SK-N-SH treated with all-trans-retinoic acid at 6 μM for 48 hours (cell line): Measurements from ENCODE around the gene SIRT7.

Source experiments
- ATAC-seq: fragments of 200-7000 bp; cut with Tn5 transposase; 3 replicates; pipeline ENCODE4 v1.9.1; 2020; ENCODE audit warnings: mild to moderate bottlenecking, moderate library complexity
- ARNTL ChIP-seq: fragments of 450-650 bp; formaldehyde crosslinking; IDR thresholded peaks from 2 replicates; pipeline ENCODE4 v1.5.0; 2020; ENCODE audit warnings: low read depth, mild to moderate bottlenecking, moderate library complexity, borderline replicate concordance
- BACH2 ChIP-seq: fragments of 250-450 bp; sonication (Bioruptor Pico); IDR thresholded peaks from 2 replicates; pipeline ENCODE4 v1.9.0; 2021; ENCODE audit warnings: mild to moderate bottlenecking, borderline replicate concordance
- CREB5 ChIP-seq: fragments of 250-450 bp; sonication (Bioruptor Pico); IDR thresholded peaks from 2 replicates; pipeline ENCODE4 v1.5.1; 2020; ENCODE audit warnings: low read depth, mild to moderate bottlenecking, moderate library complexity
- CSDC2 ChIP-seq: fragments of 250-450 bp; sonication (Bioruptor Pico); IDR thresholded peaks from 2 replicates; pipeline ENCODE4 v1.5.0; 2020; ENCODE audit warnings: mild to moderate bottlenecking, moderate library complexity
- ESRRG ChIP-seq: fragments of 250-450 bp; sonication (Bioruptor Pico); IDR thresholded peaks from 2 replicates; pipeline ENCODE4 v1.6.1; 2021; ENCODE audit warnings: mild to moderate bottlenecking
- GLIS3 ChIP-seq: fragments of 250-450 bp; sonication (Bioruptor Pico); IDR thresholded peaks from 2 replicates; pipeline ENCODE4 v1.5.0; 2020; ENCODE audit warnings: mild to moderate bottlenecking, moderate library complexity
- ISL1 ChIP-seq: fragments of 250-450 bp; sonication (Bioruptor Pico); IDR thresholded peaks from 2 replicates; pipeline ENCODE4 v2.1.2; 2022; ENCODE audit warnings: mild to moderate bottlenecking, moderate library complexity
- OSR1 ChIP-seq: fragments of 250-450 bp; sonication (Bioruptor Pico); IDR thresholded peaks from 2 replicates; pipeline ENCODE4 v1.8.0; 2022; ENCODE audit warnings: moderate library complexity, mild to moderate bottlenecking, inconsistent platforms
- PATZ1 ChIP-seq: fragments of 250-450 bp; sonication (Bioruptor Pico); IDR thresholded peaks from 2 replicates; pipeline ENCODE4 v1.8.0; 2020; ENCODE audit warnings: mild to moderate bottlenecking, moderate library complexity, borderline replicate concordance
- PPARA ChIP-seq: fragments of 250-450 bp; sonication (Bioruptor Pico); IDR thresholded peaks from 2 replicates; pipeline ENCODE4 v1.5.0; 2020; ENCODE audit warnings: mild to moderate bottlenecking, borderline replicate concordance
- RARB ChIP-seq: fragments of 250-450 bp; sonication (Bioruptor Pico); IDR thresholded peaks from 2 replicates; pipeline ENCODE4 v1.8.0; 2021; ENCODE audit warnings: mild to moderate bottlenecking, moderate library complexity
- SNAI2 ChIP-seq: fragments of 250-450 bp; sonication (Bioruptor Pico); IDR thresholded peaks from 2 replicates; pipeline ENCODE4 v1.5.0; 2020; ENCODE audit warnings: mild to moderate bottlenecking, moderate library complexity
- TCF4 ChIP-seq: fragments of 250-450 bp; sonication (Bioruptor Pico); IDR thresholded peaks from 2 replicates; pipeline ENCODE4 v1.8.0; 2021; ENCODE audit warnings: mild to moderate bottlenecking, moderate library complexity, borderline replicate concordance
- TOX ChIP-seq: fragments of 250-450 bp; sonication (Bioruptor Pico); IDR thresholded peaks from 2 replicates; pipeline ENCODE4 v1.8.0; 2021; ENCODE audit warnings: mild to moderate bottlenecking, moderate library complexity, borderline replicate concordance
- ZC3H10 ChIP-seq: fragments of 250-450 bp; sonication (Bioruptor Pico); IDR thresholded peaks from 2 replicates; pipeline ENCODE4 v1.5.1; 2021; ENCODE audit warnings: mild to moderate bottlenecking, moderate library complexity
- ZFP3 ChIP-seq: fragments of 250-450 bp; sonication (Bioruptor Pico); IDR thresholded peaks from 2 replicates; pipeline ENCODE4 v1.5.0; 2020; ENCODE audit warnings: mild to moderate bottlenecking, moderate library complexity
- ZFP30 ChIP-seq: fragments of 450-650 bp; formaldehyde crosslinking; IDR thresholded peaks from 2 replicates; pipeline ENCODE4 v1.5.0; 2022; ENCODE audit warnings: mild to moderate bottlenecking, moderate library complexity
- ZNF565 ChIP-seq: fragments of 450-650 bp; formaldehyde crosslinking; conservative IDR thresholded peaks from 2 replicates; pipeline ENCODE4 v1.5.0; 2020; ENCODE audit warnings: low read depth, mild to moderate bottlenecking, moderate library complexity
- ZNF70 ChIP-seq: fragments of 450-650 bp; formaldehyde crosslinking; IDR thresholded peaks from 2 replicates; pipeline ENCODE4 v1.5.0; 2020; ENCODE audit warnings: mild to moderate bottlenecking, moderate library complexity
- TF ChIP-seq, protein P1 (sequence below): fragments of 250-450 bp; sonication (Bioruptor Pico); IDR thresholded peaks from 2 replicates; pipeline ENCODE4 v1.5.0; 2020; ENCODE audit warnings: mild to moderate bottlenecking, moderate library complexity

SIRT7 gene

DNA sequence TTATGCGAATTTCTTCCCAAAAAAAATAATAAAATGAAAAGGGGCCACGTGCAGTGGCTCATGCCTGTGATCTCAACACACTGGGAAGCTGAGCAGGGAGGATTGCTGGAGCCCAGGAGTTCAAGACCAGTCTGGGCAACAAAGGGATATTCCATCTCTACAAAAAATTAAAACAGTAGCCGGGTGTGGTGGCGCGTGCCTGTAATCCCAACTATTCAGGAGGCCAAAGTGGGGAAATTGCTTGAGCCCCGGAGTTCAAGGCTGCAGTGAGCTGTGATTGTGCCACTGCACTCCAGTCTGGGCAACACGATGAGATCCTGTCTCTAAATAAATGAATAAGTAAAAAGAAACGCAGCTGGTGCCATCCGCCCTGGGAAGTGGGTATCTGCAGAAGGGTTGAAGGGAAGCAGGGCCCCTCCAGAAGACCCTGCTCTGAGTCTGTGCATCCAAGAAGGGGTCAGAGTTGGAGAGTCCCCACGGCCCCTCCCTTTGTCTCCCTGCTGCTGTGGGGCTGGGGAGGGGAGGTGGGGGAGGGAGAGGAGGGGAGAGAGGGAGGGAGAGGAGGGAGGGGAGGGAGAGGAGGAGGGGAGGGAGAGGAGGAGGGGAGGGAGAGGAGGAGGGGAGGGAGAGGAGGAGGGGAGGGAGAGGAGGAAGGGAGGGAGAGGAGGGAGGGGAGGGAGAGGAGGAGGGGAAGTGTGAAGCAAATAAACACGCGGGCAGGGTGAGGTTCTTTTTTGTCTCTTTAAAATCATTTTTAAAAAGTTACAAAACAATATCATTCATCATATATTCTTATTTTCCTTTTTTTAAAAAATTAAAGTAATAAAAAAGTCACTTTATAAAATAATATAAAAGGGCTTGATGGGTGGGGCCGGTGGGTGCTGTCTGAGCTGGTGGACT, 34.1 kb upstream of the SIRT7 start:
- ATAC-seq, result no peak
- no peak for TF ChIP-seq RARB (CRISPR knock-in tag)
- no peak for TF ChIP-seq ZFP3 (CRISPR knock-in tag)
- no peak for TF ChIP-seq ZFP30 (CRISPR knock-in tag)
- TF ChIP-seq TCF4 (CRISPR knock-in tag), result no peak
- TF ChIP-seq OSR1 (CRISPR knock-in tag), result no peak
- TF ChIP-seq ZNF70 (CRISPR knock-in tag), result no peak
- TF ChIP-seq PPARA (CRISPR knock-in tag), result no peak
- no peak for TF ChIP-seq SNAI2 (CRISPR knock-in tag)
- TF ChIP-seq, protein P1, sequence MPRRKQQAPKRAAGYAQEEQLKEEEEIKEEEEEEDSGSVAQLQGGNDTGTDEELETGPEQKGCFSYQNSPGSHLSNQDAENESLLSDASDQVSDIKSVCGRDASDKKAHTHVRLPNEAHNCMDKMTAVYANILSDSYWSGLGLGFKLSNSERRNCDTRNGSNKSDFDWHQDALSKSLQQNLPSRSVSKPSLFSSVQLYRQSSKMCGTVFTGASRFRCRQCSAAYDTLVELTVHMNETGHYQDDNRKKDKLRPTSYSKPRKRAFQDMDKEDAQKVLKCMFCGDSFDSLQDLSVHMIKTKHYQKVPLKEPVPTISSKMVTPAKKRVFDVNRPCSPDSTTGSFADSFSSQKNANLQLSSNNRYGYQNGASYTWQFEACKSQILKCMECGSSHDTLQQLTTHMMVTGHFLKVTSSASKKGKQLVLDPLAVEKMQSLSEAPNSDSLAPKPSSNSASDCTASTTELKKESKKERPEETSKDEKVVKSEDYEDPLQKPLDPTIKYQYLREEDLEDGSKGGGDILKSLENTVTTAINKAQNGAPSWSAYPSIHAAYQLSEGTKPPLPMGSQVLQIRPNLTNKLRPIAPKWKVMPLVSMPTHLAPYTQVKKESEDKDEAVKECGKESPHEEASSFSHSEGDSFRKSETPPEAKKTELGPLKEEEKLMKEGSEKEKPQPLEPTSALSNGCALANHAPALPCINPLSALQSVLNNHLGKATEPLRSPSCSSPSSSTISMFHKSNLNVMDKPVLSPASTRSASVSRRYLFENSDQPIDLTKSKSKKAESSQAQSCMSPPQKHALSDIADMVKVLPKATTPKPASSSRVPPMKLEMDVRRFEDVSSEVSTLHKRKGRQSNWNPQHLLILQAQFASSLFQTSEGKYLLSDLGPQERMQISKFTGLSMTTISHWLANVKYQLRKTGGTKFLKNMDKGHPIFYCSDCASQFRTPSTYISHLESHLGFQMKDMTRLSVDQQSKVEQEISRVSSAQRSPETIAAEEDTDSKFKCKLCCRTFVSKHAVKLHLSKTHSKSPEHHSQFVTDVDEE (CRISPR knock-in tag), result no peak
- no peak for TF ChIP-seq BACH2 (CRISPR knock-in tag)
- no peak for TF ChIP-seq CREB5 (CRISPR knock-in tag)
- TF ChIP-seq ESRRG, result no peak
- no peak for TF ChIP-seq ARNTL
- no peak for TF ChIP-seq ZC3H10 (CRISPR knock-in tag)

- TF ChIP-seq ZFP30 (CRISPR knock-in tag), result no peak
- no peak for TF ChIP-seq GLIS3 (CRISPR knock-in tag)
- no peak for TF ChIP-seq RARB (CRISPR knock-in tag)
- TF ChIP-seq BACH2 (CRISPR knock-in tag), result no peak
- no peak for TF ChIP-seq CREB5 (CRISPR knock-in tag)
- TF ChIP-seq CSDC2, result no peak
- no peak for TF ChIP-seq ZC3H10 (CRISPR knock-in tag)
- TF ChIP-seq ISL1 (CRISPR knock-in tag), result no peak
- no peak for TF ChIP-seq ZNF565 (CRISPR knock-in tag)
- no peak for ATAC-seq
Observed at GRCh38 chr17:81950501-81950900, 32.5 kb upstream of the SIRT7 start.

DNA sequence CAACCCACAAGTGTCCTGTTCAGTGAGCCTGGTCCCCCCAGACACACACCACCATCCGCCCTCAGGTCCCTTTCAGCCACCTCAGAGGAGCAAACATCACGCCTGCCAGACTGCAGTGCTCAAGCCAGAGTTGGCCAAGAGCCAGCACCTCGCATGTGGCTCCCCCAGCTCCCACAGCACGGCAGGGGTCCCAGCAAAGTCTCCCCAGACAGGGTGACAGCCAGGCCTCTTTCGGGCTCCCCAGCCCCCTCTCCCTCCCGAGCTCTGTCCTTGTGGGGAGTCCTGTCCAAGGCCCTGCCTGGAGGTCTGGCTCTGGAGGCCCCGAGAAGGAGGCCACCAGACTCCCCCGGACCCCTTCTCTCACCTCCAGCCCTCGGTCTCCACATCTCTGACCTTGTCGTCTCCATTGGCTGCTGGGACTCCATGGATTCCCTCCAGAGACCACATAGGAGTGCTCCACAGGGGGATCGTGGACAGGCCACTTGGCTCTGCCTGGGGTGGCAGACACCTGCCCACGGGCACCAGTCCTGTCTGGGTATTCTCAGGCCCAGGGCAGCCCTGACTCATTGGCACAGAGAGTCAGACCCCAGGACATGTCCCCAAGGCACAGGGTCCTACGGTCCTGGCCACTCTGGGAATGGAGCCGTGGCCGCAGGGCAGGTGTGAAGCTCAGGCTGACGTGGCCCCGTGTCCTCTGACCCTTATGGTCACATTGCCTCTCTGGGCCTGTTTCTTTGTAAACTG, 30.8 kb upstream of the SIRT7 start:
- TF ChIP-seq SNAI2 (CRISPR knock-in tag) (no peak), CSDC2 (no peak), TCF4 (CRISPR knock-in tag) (no peak), ZNF565 (CRISPR knock-in tag) (no peak), TOX (CRISPR knock-in tag) (no peak), CREB5 (CRISPR knock-in tag) (no peak), ZNF70 (CRISPR knock-in tag) (no peak), PPARA (CRISPR knock-in tag) (no peak), ZFP3 (CRISPR knock-in tag) (no peak), PATZ1 (CRISPR knock-in tag) (no peak), GLIS3 (CRISPR knock-in tag) (no peak)
- ATAC-seq, result no peak
